Measurements from ENCODE around the gene AQP9. TPM values are rescaled to one million over a fixed set of nuclear protein-coding genes. Genes with fewer than 3 reads are reported as not detected.

The AQP9 gene, protein sequence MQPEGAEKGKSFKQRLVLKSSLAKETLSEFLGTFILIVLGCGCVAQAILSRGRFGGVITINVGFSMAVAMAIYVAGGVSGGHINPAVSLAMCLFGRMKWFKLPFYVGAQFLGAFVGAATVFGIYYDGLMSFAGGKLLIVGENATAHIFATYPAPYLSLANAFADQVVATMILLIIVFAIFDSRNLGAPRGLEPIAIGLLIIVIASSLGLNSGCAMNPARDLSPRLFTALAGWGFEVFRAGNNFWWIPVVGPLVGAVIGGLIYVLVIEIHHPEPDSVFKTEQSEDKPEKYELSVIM
- 0.05 to 0.14 TPM (median 0.09 TPM) in 5 replicates for total RNA-seq (2022; extraction: Qiagen RNA extraction)

DNA sequence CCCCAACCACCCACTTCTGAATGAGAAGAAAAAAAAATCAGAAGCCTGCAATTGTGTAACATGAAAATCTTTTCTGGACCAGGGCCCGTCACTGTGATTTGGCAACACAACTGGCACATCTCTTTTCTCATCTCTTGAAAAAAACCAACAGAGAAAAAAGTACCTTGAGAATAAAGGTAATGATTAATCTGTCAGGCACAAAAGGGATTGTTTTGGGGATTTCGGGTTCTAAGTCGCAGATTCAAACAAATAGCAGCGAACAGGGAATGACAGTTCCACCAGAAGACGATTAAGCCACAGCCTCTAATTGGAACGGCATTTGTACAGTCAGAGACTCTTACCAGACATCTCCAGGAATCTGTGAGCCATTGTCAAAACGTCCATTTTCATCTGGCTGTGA is at the start of gene AQP9:
Gene AQP9, plus strand, starts transcription at position 276 of the 400 bp plus-strand sequence. CDS start 185 bp downstream, outside the sequence.

Other genes starting within 250 kb of the AQP9 start
- gene ALDH1A2, start 72.7 kb upstream of the AQP9 start, total RNA-seq (2022; extraction: Qiagen RNA extraction) = 0.11 to 0.18 TPM (median 0.15 TPM) in 3 of 5 replicates, not detected in the others

Data from A549 treated with AZD2906 at 1 μM for 4 hours (cell line).